SW480 (cell line): ENCODE results near the gene PHC3.
A peak's percentile ranks its signal among the peaks of the same experiment; 100 is the strongest.

Source experiments
- DNase-seq: peaks from one replicate; pipeline ENCODE4 v3.0.0-alpha.2; 2016; ENCODE audit warnings: low spot score

The PHC3 gene

DNA sequence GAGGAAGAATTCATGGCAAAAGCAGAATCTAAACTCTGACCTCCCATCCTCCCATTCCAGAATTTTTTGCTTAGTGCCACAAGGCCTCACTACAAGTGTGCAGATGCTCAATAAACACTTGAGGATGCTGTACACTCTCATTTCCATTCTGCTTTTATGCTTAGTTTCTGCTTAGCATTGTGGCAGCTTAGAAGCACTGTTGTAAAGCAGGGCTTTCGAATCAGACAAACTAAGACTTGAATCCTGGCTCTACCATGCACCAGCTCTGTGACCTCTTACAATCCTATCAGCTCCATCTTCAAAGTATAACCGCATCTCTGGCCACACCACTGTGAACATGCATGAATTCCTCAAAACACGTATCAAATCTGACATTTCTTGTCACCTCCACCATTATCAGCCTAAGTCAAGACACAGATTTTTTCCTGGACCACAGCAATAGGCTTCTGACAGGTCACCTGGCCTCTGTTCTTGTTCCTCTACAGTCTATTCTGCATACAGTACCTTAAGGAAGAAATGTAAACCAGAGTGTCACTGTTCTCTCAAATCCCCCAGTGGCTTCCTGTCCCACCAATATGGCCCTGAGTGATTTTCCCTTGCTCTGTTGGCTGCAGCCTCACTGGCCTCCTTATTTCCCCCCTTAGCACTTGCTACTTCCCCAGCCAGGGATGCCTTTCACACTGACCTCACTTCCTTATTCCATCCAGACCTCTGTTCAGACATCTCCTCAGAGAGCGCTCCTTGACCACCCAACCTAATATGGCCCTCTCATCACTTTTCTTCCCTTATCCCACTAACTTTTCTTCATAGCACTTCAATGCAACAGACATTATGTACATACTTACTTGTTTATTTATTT is 8.1 kb upstream of the PHC3 start:
- no peak for DNase-seq

DNA sequence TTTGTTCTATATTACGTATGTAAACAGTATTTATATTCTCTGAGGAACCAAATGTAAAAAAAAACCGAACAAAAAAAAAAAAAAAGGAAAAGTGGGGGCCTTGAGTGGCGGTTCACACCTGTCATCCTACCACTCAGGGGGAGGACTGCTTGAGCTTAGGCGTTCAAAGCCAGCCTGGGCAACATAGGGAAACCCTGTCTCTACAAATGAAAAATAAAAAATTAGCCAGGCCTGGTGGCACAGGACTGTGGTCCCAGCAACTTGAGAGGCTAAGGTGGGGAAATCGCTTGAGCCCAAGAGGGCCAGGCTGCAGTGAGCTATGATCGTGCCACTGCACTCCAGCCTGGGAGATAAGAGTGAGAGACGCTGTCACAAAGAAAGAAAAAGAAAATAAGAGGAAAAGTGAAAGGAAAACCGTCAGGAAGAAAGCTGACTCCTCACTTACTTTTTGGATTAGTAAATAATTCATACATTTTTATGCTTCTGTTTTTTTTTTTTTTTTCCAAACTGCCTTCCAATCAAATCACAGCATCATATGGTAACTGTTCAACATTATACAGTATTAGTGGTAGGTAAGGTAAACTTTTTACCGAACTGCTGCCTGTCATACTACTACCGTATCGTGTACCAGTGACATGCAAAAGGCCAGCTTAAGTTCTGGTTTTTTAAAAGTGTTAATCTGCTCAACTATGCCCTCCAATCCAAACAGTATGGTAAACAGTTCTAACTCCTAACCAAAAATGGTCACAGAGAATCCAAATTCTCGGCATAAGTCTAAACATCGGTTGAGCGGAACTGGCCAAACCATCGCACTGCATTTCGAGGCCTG is 1.2 kb downstream of the PHC3 start:
- DNase-seq: peak; percentile 24

GRCh38 chr3:170179432-170179831 is 2.1 kb downstream of the PHC3 start:
- no peak for DNase-seq

DNA sequence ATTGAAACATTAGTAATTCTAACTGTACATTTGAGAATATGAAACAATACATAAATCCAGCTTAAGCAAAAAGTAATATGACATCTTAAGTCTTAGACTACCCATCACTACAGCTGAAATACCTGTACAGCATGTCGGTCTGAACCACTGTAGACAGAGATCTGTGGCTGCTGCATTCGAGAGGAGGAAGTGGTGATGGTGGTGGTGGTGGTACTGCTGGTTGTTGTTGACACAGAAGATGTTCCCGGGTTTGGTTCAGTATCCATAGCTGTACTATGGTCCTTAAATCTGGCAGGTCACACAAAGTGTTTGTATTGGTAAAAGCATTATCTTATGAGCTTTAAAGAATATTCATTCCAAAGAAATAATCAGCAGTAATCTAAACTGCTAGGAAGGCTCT is 2.9 kb downstream of the PHC3 start:
- no peak for DNase-seq

GRCh38 chr3:170171563-170171962 is 10.0 kb downstream of the PHC3 start:
- DNase-seq: no peak

GRCh38 chr3:170164717-170165116 is 16.8 kb downstream of the PHC3 start:
- DNase-seq: no peak

DNA sequence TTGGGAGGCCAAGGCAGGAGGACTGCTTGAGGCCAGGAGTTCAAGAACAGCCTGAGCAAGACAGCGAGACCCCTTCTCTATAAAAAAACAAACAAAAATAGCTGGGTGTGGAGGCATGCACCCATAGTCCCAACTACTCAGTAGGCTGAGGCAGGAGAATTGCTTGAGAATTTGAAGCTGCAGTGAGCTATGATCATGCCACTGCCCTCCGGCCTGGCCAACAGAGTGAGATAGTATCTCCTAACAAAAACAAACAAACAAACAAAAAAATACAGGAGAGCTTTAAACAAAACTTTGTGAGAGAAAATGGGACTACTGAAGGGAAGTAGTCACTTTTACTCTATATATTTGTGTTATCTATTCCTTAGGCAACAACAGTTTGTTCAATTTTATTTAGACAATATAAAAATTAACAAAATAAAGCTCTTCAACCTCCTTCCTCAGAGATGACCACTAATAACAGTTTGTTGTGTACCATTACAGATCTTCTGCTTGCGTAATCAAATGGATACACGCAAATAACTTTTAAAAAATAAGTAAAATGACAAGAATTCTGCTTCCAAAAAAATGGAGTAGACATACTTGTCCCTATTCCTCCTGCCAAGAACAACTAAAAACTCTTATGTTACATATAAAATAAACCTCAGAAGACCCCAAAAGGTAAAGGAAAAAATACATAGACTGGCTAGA is 17.4 kb downstream of the PHC3 start:
- DNase-seq: no peak

- no peak for DNase-seq
Observed at GRCh38 chr3:170162630-170163029, 18.9 kb downstream of the PHC3 start.

- no peak for DNase-seq
Observed at GRCh38 chr3:170162052-170162451, 19.5 kb downstream of the PHC3 start.

DNA sequence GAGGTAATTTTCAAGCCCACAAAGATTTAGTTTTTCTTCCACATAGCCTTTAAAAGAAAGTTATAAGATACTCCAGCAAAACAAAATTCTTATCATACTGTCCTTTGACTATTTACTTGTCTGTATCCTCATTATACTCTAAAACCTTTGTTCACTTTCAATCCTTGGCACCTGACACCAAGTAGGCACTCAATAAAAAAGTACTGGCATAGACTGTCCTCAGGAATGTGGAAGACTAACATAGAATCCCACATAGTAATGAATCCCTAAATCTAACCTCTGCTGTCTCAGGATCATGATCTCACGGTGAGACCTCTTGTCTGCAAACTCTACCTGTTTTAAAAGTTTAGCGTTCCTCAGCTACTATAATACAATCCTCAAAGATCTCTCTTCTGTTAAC is 21.6 kb downstream of the PHC3 start:
- no peak for DNase-seq

DNA sequence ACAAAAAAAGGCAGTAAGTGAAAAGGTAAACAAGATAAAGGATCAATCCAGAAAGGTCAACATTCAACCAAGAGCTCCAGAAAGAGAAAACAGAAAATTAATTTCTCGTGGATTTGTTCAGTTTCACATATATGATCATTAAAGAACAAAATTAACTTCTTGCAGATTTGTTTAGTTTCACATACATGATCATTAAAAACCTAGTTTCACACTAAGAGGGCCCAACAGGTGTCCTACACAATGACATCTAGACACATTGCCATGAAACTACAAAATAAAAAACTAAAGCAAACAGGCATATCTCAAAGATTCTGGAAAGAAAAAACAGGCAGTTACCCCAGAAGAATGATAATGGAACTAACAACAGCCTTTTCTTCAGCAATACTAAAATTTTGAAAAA is 22.1 kb downstream of the PHC3 start:
- no peak for DNase-seq

GRCh38 chr3:170155604-170156003 is 25.9 kb downstream of the PHC3 start:
- no peak for DNase-seq

- DNase-seq: no peak
Observed at GRCh38 chr3:170154569-170155143, 26.9 kb downstream of the PHC3 start.

- DNase-seq: no peak
Observed at GRCh38 chr3:170154084-170154483, 27.4 kb downstream of the PHC3 start.

- DNase-seq: no peak
Observed at GRCh38 chr3:170151536-170151935, 30.0 kb downstream of the PHC3 start.

GRCh38 chr3:170149016-170149415 is 32.5 kb downstream of the PHC3 start:
- DNase-seq: no peak

GRCh38 chr3:170145278-170145677 is 36.3 kb downstream of the PHC3 start:
- no peak for DNase-seq

DNA sequence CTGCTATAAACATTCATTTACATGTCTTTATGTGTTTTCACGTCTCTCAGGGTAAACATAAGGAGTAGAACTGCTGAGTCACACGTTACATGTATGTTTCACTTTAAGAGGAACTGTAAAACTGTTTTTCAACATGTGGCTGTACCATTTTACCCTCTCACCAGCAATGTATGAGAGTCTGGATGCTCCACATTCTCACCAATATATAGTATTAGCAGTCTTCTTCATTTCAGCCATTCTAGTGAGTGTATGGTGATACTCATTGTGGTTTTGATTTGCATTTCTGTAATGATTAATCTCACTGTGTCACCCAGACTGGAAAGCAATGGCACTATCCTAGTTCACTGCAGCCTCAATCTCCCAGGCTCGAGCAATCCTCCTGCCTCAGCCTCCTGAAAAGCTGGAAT is 37.1 kb downstream of the PHC3 start:
- no peak for DNase-seq

- DNase-seq: no peak
Observed at GRCh38 chr3:170142373-170142772, 39.2 kb downstream of the PHC3 start.

GRCh38 chr3:170137986-170138385 is 43.5 kb downstream of the PHC3 start:
- no peak for DNase-seq

GRCh38 chr3:170132335-170132734 is 49.2 kb downstream of the PHC3 start:
- DNase-seq: peak; percentile 44

GRCh38 chr3:170130532-170130931 is 51.0 kb downstream of the PHC3 start:
- no peak for DNase-seq
